OCI-LY7 (cell line): Measurements from ENCODE around the gene SAC3D1.

Source experiments
- CTCF ChIP-seq: fragments of 200-600 bp; sonication (generic); conservative IDR thresholded peaks from 2 replicates; pipeline ENCODE4 v1.5.1; 2014; ENCODE audit warnings: mild to moderate bottlenecking, antibody characterized with exemption, low read length, moderate library complexity, mixed read lengths
- EZH2phosphoT487 ChIP-seq: fragments of 200-600 bp; sonication (generic); IDR thresholded peaks from 2 replicates; pipeline ENCODE4 v1.6.1; 2018; ENCODE audit warnings: low read depth, borderline replicate concordance, mild to moderate bottlenecking, mixed run types, antibody characterized with exemption, low read length, moderate library complexity, mixed read lengths

GRCh38 chr11:65051398-65051858 lies 10.4 kb downstream of the SAC3D1 start:
- TF ChIP-seq CTCF (no peak), EZH2phosphoT487 (no peak)
